ENCODE results near the gene GPRC6A. TPM values are rescaled to one million over a fixed set of nuclear protein-coding genes. Genes with fewer than 3 reads are reported as not detected.
A peak's percentile ranks its signal among the peaks of the same experiment; 100 is the strongest.

The GPRC6A gene, protein sequence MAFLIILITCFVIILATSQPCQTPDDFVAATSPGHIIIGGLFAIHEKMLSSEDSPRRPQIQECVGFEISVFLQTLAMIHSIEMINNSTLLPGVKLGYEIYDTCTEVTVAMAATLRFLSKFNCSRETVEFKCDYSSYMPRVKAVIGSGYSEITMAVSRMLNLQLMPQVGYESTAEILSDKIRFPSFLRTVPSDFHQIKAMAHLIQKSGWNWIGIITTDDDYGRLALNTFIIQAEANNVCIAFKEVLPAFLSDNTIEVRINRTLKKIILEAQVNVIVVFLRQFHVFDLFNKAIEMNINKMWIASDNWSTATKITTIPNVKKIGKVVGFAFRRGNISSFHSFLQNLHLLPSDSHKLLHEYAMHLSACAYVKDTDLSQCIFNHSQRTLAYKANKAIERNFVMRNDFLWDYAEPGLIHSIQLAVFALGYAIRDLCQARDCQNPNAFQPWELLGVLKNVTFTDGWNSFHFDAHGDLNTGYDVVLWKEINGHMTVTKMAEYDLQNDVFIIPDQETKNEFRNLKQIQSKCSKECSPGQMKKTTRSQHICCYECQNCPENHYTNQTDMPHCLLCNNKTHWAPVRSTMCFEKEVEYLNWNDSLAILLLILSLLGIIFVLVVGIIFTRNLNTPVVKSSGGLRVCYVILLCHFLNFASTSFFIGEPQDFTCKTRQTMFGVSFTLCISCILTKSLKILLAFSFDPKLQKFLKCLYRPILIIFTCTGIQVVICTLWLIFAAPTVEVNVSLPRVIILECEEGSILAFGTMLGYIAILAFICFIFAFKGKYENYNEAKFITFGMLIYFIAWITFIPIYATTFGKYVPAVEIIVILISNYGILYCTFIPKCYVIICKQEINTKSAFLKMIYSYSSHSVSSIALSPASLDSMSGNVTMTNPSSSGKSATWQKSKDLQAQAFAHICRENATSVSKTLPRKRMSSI
- not detected for total RNA-seq
- polyA plus RNA-seq (ENCODE audit: insufficient read depth in 1 of 8, insufficient read length in 8 of 8, low replicate concordance in 1 of 8) = not detected
- long read RNA-seq, donor 1 = 0 reads
- long read RNA-seq, donor 2 = 0 reads
- long read RNA-seq, donor 3 = 0 reads
- long read RNA-seq, donor 4 = 0 reads
- long read RNA-seq, donor 5 = 0 reads
- long read RNA-seq, donor 6 = 0 reads
- long read RNA-seq, donor 7 = 0 reads
- long read RNA-seq, donor 8 = 0 reads
- long read RNA-seq, donor 9 = 0 reads
- long read RNA-seq, donor 10 = 0 reads
- long read RNA-seq, donor 11 = 0 reads

DNA sequence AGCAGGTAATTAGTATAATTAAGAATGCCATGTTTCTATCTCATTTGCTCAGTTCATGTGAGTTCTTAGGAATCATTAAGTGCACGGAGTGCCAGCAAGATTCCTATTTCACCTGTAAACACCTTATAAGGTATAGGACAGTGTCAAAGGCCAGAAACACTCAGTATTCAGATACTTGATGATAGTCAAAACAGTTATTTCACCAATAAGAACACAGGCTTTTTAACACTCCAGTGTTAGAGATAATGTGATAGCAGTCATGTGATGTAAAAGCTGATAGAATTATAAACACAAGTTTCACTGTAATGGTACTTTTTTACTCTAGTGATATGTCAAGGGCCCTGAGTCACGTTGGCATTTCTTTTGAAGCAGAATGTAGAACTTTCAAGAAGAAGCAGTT, at the start of gene GPRC6A:
GPRC6A (minus strand) TSS at position 101 of the 400 bp plus-strand sequence; CDS start at position 31, 70 bp downstream.
- no CpG with 5 or more reads among the region's 2 CpGs for WGBS (ENCODE audit: insufficient coverage)
- Histone ChIP-seq H3K9me3 (replicated peaks; ENCODE audit: control insufficient read depth, low read depth, low read length) (no peaks in the 10 kb centered on the region), H3K4me1 (ENCODE audit: control insufficient read depth, insufficient read depth, low read length) (no peaks in the 10 kb centered on the region), H3K27ac (ENCODE audit: low read length) (no peak within 1 kb of the TSS), H3K27me3 (ENCODE audit: control insufficient read depth, insufficient read depth, low read length) (no peaks in the 10 kb centered on the region), H3K4me3 (ENCODE audit: low read length) (no peak within 1 kb of the TSS), H3K36me3 (ENCODE audit: control insufficient read depth, insufficient read depth, low read length) (no peaks in the 10 kb centered on the region)
- DNase-seq = no peak

DNA sequence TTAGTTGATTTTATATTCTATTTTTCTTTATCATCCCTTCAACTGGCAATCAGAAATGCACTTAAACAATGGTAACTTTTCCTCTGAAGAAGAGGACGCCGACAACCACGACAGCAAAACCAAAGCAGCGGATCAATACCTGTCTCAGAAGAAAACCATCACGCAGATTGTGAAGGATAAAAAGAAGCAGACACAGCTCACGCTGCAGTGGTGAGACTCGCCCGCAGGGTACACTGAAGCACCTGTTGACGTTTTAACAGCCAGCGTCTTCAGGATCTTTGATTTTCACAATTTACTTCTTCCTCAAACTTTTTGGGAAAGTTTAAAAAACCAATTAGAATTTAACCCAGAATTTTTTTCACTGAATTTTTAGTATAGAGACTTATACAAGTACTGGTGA, 48.9 kb upstream of the GPRC6A start:
- Histone ChIP-seq H3K27ac (ENCODE audit: low read length) (no peak overlapping the region), H3K4me3 (ENCODE audit: low read length) (no peak overlapping the region), H3K27me3 (ENCODE audit: control insufficient read depth, insufficient read depth, low read length) (peaks cover 28% of the 10 kb centered on the region), H3K36me3 (ENCODE audit: control insufficient read depth, insufficient read depth, low read length) (no peaks in the 10 kb centered on the region), H3K4me1 (ENCODE audit: control insufficient read depth, insufficient read depth, low read length) (peaks cover 9% of the 10 kb centered on the region), H3K9me3 (replicated peaks; ENCODE audit: control insufficient read depth, low read depth, low read length) (no peaks in the 10 kb centered on the region)
- DNase-seq = no peak
- WGBS (ENCODE audit: insufficient coverage) = 0% methylated on average over 5 of the region's 10 CpGs

DNA sequence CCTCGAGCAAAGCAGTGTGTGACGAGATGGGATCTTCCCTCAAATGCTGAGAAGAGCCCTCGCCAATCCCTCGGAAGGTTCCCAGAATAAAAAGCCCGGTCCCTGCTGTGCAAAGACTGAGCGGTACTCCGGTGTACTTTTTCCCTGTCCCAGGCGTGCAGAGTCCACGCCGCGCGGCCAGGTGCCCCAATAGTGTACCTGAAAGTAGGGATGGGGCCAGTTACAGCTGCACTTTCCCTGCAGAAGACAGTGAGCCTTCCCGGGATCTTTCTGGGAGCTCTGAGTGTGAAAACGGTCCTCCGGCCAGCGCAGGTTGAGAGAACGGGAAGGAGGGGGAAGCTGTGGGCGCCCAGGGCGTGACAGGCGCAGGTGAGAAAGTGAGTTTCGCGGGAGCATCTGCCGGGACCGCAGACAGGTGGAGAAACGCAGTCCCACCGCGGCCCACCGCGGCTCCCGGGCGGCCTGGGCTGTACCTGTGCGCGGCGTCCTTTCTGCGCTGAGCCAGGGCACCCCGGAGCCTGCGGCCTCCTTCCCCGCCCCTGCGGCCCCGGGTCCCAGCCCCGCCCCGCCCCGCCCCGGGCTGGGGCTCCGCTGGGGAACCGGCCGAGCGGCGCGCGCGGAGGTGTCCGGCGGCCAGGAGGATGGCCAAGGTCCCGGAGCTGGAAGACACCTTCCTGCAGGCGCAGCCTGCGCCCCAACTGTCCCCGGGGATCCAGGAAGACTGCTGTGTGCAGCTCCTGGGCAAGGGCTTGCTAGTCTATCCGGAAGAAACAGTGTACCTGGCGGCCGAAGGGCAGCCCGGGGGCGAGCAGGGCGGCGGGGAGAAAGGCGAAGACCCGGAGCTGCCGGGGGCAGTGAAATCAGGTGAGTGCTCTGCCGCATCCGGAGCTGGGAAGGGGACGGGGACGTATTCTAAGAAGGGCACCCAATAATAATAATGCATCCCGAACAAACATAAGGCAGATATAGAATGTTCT, 48.0 kb upstream of the GPRC6A start, which contains the start of gene RFX6:
RFX6 (plus strand) TSS at position 608 of the 977 bp plus-strand sequence; CDS start at position 642, 34 bp downstream.
- whole genome bisulfite sequencing (ENCODE audit: insufficient coverage) = 1% methylated on average over 63 of the region's 73 CpGs
- Histone ChIP-seq H3K36me3 (ENCODE audit: control insufficient read depth, insufficient read depth, low read length) (no peaks in the 10 kb centered on the region), H3K4me1 (ENCODE audit: control insufficient read depth, insufficient read depth, low read length) (peaks cover 9% of the 10 kb centered on the region), H3K9me3 (replicated peaks; ENCODE audit: control insufficient read depth, low read depth, low read length) (no peaks in the 10 kb centered on the region), H3K27ac (ENCODE audit: low read length) (no peak within 1 kb of the TSS), H3K27me3 (ENCODE audit: control insufficient read depth, insufficient read depth, low read length) (peaks cover 28% of the 10 kb centered on the region), H3K4me3 (ENCODE audit: low read length) (no peak within 1 kb of the TSS)
- DNase-seq = no peak

DNA sequence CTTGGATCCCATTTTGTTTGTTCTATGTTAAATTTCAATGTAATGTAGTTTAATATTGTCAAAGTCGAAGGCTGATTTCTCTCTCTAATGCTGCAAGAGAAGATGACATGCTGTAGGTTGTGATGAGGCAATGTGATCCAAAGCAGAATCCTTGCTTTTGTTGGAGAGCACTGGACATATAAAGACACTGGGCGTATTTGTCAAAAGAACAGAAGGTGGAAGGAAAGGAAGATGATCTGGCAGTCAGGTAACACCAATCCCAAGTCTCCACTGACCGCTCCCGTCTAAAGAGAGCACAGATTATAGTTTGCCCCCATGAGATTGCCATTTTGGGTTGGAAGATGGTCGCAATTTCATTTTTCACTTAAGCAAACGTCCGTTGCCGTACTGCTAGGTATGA, 47.2 kb upstream of the GPRC6A start:
- Histone ChIP-seq H3K36me3 (ENCODE audit: control insufficient read depth, insufficient read depth, low read length) (no peaks in the 10 kb centered on the region), H3K27me3 (ENCODE audit: control insufficient read depth, insufficient read depth, low read length) (peaks cover 28% of the 10 kb centered on the region), H3K9me3 (replicated peaks; ENCODE audit: control insufficient read depth, low read depth, low read length) (no peaks in the 10 kb centered on the region), H3K4me3 (ENCODE audit: low read length) (no peak overlapping the region), H3K27ac (ENCODE audit: low read length) (no peak overlapping the region), H3K4me1 (ENCODE audit: control insufficient read depth, insufficient read depth, low read length) (peaks cover 9% of the 10 kb centered on the region)
- DNase-seq = no peak
- WGBS (ENCODE audit: insufficient coverage) = 14% methylated on average over 7 of the region's 8 CpGs

DNA sequence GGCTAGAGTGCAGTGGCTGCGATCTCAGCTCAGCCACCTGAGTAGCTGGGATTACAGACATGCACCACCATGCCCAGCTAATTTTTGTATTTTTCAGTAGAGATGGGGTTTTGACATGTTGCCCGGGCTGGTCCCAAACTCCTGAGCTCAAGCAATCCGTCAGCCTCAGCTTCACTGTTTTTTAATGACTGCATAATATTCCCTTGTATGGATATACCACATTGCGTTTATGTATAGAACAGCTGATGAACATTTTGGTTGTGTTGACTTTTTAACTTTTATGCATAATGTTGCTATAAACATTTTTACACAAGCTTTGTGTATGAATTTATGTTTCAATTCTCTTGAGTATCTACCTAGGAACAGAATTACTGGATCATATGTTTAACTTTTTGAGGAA, 43.9 kb upstream of the GPRC6A start:
- H3K27me3 ChIP-seq (ENCODE audit: control insufficient read depth, insufficient read depth, low read length) = peaks cover 27% of the 10 kb centered on the region
- WGBS (ENCODE audit: insufficient coverage) = 83% methylated on average over 1 of the region's 4 CpGs
- no peaks in the 10 kb centered on the region for H3K36me3 ChIP-seq (ENCODE audit: control insufficient read depth, insufficient read depth, low read length)
- H3K4me3 ChIP-seq (ENCODE audit: low read length) = no peak overlapping the region
- H3K9me3 ChIP-seq (replicated peaks; ENCODE audit: control insufficient read depth, low read depth, low read length) = no peaks in the 10 kb centered on the region
- peaks cover 9% of the 10 kb centered on the region for H3K4me1 ChIP-seq (ENCODE audit: control insufficient read depth, insufficient read depth, low read length)
- DNase-seq = no peak
- no peak overlapping the region for H3K27ac ChIP-seq (ENCODE audit: low read length)

DNA sequence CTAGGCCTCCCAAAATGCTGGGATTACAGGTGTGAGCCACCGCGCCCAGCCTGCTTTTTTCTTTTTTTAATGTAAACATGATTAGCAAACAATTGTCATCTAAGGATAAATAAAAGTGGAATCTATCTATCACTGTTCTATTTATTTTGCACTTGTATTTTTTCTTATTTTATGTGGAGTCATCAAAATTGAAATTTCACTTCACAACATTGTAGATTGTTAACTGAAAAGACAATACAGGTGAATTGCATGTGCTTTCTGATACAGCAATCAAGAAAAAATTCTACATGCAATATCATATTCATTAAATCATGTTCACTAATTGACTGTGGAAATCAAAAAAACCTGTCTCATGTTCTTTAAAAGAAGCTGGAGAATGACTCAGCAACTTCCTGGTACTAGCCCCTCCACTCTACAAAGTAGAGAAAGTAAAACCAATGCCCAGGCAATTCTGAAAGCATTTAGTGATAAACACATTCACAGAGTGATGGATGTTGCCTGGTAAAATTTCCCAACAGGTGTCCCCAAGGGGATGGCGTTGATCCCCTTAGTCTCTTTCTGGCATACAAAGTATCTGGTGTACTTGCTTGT, 37.5 kb upstream of the GPRC6A start:
- DNase-seq = no peak
- H3K27me3 ChIP-seq (ENCODE audit: control insufficient read depth, insufficient read depth, low read length) = no peaks in the 10 kb centered on the region
- H3K27ac ChIP-seq (ENCODE audit: low read length) = no peak overlapping the region
- WGBS (ENCODE audit: insufficient coverage) = no CpG with 5 or more reads among the region's 3 CpGs
- no peak overlapping the region for H3K4me3 ChIP-seq (ENCODE audit: low read length)
- no peaks in the 10 kb centered on the region for H3K9me3 ChIP-seq (replicated peaks; ENCODE audit: control insufficient read depth, low read depth, low read length)
- H3K36me3 ChIP-seq (ENCODE audit: control insufficient read depth, insufficient read depth, low read length) = no peaks in the 10 kb centered on the region
- H3K4me1 ChIP-seq (ENCODE audit: control insufficient read depth, insufficient read depth, low read length) = no peaks in the 10 kb centered on the region

DNA sequence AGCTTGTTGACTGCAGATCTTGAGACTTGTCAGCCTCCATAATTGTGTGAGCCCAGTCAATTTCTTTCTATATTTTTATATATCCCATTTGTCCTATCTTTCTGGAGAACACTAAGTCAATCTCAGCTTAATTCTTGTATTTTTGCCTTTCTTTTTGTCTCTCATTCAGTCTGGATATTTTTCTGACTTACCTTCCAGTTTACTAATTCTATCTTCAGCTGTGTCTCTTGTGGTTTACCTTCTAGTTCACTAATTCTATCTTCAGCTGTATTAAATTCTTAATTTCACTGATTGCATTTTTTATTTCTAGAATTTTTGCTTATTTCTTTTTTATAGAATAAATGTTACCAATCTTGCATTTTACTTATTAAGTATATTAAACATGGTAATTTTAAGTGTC, 30.4 kb upstream of the GPRC6A start:
- H3K4me3 ChIP-seq (ENCODE audit: low read length) = no peak overlapping the region
- no peak for DNase-seq
- peaks cover 8% of the 10 kb centered on the region for H3K9me3 ChIP-seq (replicated peaks; ENCODE audit: control insufficient read depth, low read depth, low read length)
- H3K4me1 ChIP-seq (ENCODE audit: control insufficient read depth, insufficient read depth, low read length) = no peaks in the 10 kb centered on the region
- H3K27ac ChIP-seq (ENCODE audit: low read length) = no peak overlapping the region
- no peaks in the 10 kb centered on the region for H3K36me3 ChIP-seq (ENCODE audit: control insufficient read depth, insufficient read depth, low read length)
- no peaks in the 10 kb centered on the region for H3K27me3 ChIP-seq (ENCODE audit: control insufficient read depth, insufficient read depth, low read length)

DNA sequence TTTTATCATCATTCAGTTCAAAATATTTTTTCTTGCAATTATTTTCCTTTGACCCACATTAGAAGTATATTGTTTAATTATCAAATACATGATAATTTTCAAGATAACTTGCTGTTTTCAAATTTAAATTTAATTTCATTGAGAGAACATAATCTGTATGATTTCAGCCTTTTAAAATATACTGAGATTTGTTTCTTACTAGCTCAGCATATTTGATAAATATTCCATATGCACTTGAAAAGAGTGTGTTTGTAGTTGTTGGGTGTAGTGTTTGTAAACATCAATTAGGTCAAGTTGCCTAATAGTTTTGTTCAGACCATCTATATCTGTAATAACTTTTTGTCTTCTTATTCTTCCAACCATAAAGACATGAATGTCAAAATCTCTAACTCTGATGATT, 29.2 kb upstream of the GPRC6A start:
- Histone ChIP-seq H3K36me3 (ENCODE audit: control insufficient read depth, insufficient read depth, low read length) (no peaks in the 10 kb centered on the region), H3K9me3 (replicated peaks; ENCODE audit: control insufficient read depth, low read depth, low read length) (peaks cover 8% of the 10 kb centered on the region), H3K4me1 (ENCODE audit: control insufficient read depth, insufficient read depth, low read length) (no peaks in the 10 kb centered on the region), H3K27ac (ENCODE audit: low read length) (no peak overlapping the region), H3K4me3 (ENCODE audit: low read length) (no peak overlapping the region), H3K27me3 (ENCODE audit: control insufficient read depth, insufficient read depth, low read length) (no peaks in the 10 kb centered on the region)
- DNase-seq = no peak

DNA sequence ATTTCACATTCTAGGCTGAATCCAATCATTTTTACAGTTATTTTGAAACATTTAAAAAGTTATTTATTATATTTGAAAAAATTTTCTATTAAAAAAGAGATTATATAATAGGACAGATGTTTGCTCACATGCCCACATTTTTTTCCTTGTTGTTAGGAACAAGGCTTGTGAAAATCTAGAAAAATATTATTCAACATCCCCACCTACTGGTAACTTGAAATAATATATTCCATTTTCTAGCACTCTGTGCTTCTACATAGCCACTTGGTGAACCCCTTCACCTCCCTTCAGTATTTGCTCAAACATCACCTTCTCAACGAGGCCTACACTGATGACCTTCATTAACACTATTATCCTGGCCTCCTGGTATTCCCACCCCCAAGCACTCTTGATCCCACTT, 18.3 kb upstream of the GPRC6A start:
- WGBS (ENCODE audit: insufficient coverage) = 14% methylated on average over 1 of the region's 1 CpG
- Histone ChIP-seq H3K9me3 (replicated peaks; ENCODE audit: control insufficient read depth, low read depth, low read length) (no peaks in the 10 kb centered on the region), H3K36me3 (ENCODE audit: control insufficient read depth, insufficient read depth, low read length) (no peaks in the 10 kb centered on the region), H3K27ac (ENCODE audit: low read length) (no peak overlapping the region), H3K4me1 (ENCODE audit: control insufficient read depth, insufficient read depth, low read length) (no peaks in the 10 kb centered on the region), H3K27me3 (ENCODE audit: control insufficient read depth, insufficient read depth, low read length) (no peaks in the 10 kb centered on the region), H3K4me3 (ENCODE audit: low read length) (no peak overlapping the region)
- peak; percentile 45 for DNase-seq
